ENCODE measurements around the gene KIRREL2.

- TF ChIP-seq CTCF (IDR thresholded peaks at IDR 0.05; ENCODE audit: low read depth, low read length) (peak; percentile 50), EZH2phosphoT487 (IDR thresholded peaks at IDR 0.05; ENCODE audit: low read depth) (no peak)
These were observed 54.5 kb downstream of the KIRREL2 start for GRCh38 chr19:35911173-35911572.
